PC-3 (cell line): Measurements from ENCODE around the gene TFF3.
"Not testable (repeated sequence)": the region's sequence is repeated elsewhere in the genome, so short reads cannot be mapped to it uniquely, and the experiment has no call there.

Experiments used
- EZH2 ChIP-seq: fragments of 300-600 bp; sonication (generic); IDR thresholded peaks from one replicate; pipeline ENCODE4 v1.6.1; 2017; ENCODE audit warnings: antibody characterized with exemption, mild to moderate bottlenecking, low read length; ENCODE audit not compliant: unreplicated experiment
- TF ChIP-seq, protein P1 (sequence below): fragments of 300-600 bp; sonication (generic); conservative IDR thresholded peaks from 2 replicates; pipeline ENCODE4 v1.5.1; 2017; ENCODE audit warnings: antibody characterized with exemption, low read depth, mild to moderate bottlenecking, low read length

GRCh38 chr21:42292563-42293142 lies 22.6 kb downstream of the TFF3 start:
- TF ChIP-seq, protein P1, sequence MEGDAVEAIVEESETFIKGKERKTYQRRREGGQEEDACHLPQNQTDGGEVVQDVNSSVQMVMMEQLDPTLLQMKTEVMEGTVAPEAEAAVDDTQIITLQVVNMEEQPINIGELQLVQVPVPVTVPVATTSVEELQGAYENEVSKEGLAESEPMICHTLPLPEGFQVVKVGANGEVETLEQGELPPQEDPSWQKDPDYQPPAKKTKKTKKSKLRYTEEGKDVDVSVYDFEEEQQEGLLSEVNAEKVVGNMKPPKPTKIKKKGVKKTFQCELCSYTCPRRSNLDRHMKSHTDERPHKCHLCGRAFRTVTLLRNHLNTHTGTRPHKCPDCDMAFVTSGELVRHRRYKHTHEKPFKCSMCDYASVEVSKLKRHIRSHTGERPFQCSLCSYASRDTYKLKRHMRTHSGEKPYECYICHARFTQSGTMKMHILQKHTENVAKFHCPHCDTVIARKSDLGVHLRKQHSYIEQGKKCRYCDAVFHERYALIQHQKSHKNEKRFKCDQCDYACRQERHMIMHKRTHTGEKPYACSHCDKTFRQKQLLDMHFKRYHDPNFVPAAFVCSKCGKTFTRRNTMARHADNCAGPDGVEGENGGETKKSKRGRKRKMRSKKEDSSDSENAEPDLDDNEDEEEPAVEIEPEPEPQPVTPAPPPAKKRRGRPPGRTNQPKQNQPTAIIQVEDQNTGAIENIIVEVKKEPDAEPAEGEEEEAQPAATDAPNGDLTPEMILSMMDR: not testable (repeated sequence)
- TF ChIP-seq EZH2: not testable (repeated sequence)
